Astrocyte (in vitro differentiated cells and primary cell): Measurements from ENCODE around the gene TMEM178B.

Experiments
- CTCF ChIP-seq: IDR thresholded peaks from 2 replicates; pipeline ENCODE4 v1.5.1; 2011; ENCODE audit warnings: low read depth, mild to moderate bottlenecking, inconsistent platforms, low read length, moderate library complexity; ENCODE audit not compliant: insufficient read depth
- EZH2 ChIP-seq: IDR thresholded peaks from 2 replicates; pipeline ENCODE4 v1.6.1; 2012; ENCODE audit warnings: mild to moderate bottlenecking, low read length, inconsistent platforms; ENCODE audit not compliant: insufficient read depth

- TF ChIP-seq CTCF (no peak), EZH2 (no peak)
Measured at GRCh38 chr7:141264511-141264910, 190.6 kb downstream of the TMEM178B start.
